Sigmoid colon (tissue), 7 donors: ENCODE results near the gene JHY. TPM values are rescaled to one million over a fixed set of nuclear protein-coding genes. Genes with fewer than 3 reads are reported as not detected.

Experiments
- DNase-seq: peaks from one replicate; pipeline ENCODE4 v3.0.0-alpha.2; 2019
- H3K27ac ChIP-seq, 4 donors: fragments of 200-600 bp; sonication (generic); one replicate each; pipeline ENCODE4 v1.5.1; 2016 to 2019; ENCODE audit warnings: mild to moderate bottlenecking in 1 of 4
- H3K27me3 ChIP-seq, 3 donors: fragments of 200-600 bp; sonication (generic); one replicate each; pipeline ENCODE4 v1.5.1; 2019; ENCODE audit warnings: mild to moderate bottlenecking in 1 of 3
- H3K36me3 ChIP-seq, 4 donors: fragments of 200-600 bp; sonication (generic); one replicate each; pipeline ENCODE4 v1.5.1; 2016 to 2019
- H3K4me1 ChIP-seq, 4 donors: fragments of 200-600 bp; sonication (generic); one replicate each; pipeline ENCODE4 v1.5.1; 2017 to 2019
- H3K4me3 ChIP-seq, 4 donors: fragments of 200-600 bp; sonication (generic); one replicate each; pipeline ENCODE4 v1.5.1; 2017 to 2019; ENCODE audit warnings: mild to moderate bottlenecking in 2 of 4, moderate library complexity in 1 of 4
- H3K9me3 ChIP-seq, 4 donors: fragments of 200-600 bp in 3 of 4; sonication (generic) in 3 of 4; one replicate each; pipeline versions ENCODE4 v1.5.1 to v1.6.1; 2013 to 2019
- EP300 ChIP-seq, 4 donors: sonication (generic); formaldehyde crosslinking; IDR thresholded peaks; one replicate each; pipeline ENCODE4 v1.6.1; 2017; ENCODE audit warnings: antibody characterized with exemption in 4 of 4
- POLR2A ChIP-seq, 2 donors: fragments of 450-650 bp; IDR thresholded peaks; one replicate each; pipeline ENCODE4 v1.6.1; 2016; ENCODE audit warnings: antibody characterized with exemption in 2 of 2, mild to moderate bottlenecking in 2 of 2, moderate library complexity in 2 of 2
- POLR2AphosphoS5 ChIP-seq, 4 donors: sonication (generic); formaldehyde crosslinking; IDR thresholded peaks; one replicate each; pipeline ENCODE4 v1.6.1; 2017; ENCODE audit warnings: antibody characterized with exemption in 4 of 4
- WGBS, 2 donors: extraction: QIAGEN DNeasy Blood & Tissue Kit; methylation state at CpG; one replicate each; pipeline ENCODE4 v1.1.7; 2013; 5-methylcytosine and 5-hydroxymethylcytosine counted together
- intact Hi-C: fragments of 100-400 bp; cut with DNase I; formaldehyde crosslinking; loops from one replicate; pipeline ENCODE4 v1.15.1; 2023
- polyA plus RNA-seq, 3 donors: library from polyadenylated mRNA; stranded (reverse); fragments of 200-250 nt; gene quantifications; one replicate each; pipeline ENCODE4 v1.2.3, GENCODE V29; 2013
- total RNA-seq, 4 donors: library from RNA; depleted of rRNA; stranded (reverse); fragments of >200 nt; gene quantifications; one replicate each; pipeline ENCODE4 v1.1.0, GENCODE V29; 2016
- TF ChIP-seq, protein P1 (sequence below), 4 experiments: fragments of 450-650 bp in 3 of 4; fragments of 200-600 bp in 1 of 4; IDR thresholded peaks; one replicate each; pipeline ENCODE4 v1.5.1; 2016 to 2019; ENCODE audit warnings: antibody characterized with exemption in 4 of 4, mild to moderate bottlenecking in 3 of 4, moderate library complexity in 2 of 4
- donor health status: healthy with polysubstance abuse.
- donor health status: Bipolar disorder and iron deficiency.
- donor health status: healthy.

The JHY gene
- total and polyA plus RNA-seq, 7 donors, result 0.46 to 8.9 (median 5.8) TPM

DNA sequence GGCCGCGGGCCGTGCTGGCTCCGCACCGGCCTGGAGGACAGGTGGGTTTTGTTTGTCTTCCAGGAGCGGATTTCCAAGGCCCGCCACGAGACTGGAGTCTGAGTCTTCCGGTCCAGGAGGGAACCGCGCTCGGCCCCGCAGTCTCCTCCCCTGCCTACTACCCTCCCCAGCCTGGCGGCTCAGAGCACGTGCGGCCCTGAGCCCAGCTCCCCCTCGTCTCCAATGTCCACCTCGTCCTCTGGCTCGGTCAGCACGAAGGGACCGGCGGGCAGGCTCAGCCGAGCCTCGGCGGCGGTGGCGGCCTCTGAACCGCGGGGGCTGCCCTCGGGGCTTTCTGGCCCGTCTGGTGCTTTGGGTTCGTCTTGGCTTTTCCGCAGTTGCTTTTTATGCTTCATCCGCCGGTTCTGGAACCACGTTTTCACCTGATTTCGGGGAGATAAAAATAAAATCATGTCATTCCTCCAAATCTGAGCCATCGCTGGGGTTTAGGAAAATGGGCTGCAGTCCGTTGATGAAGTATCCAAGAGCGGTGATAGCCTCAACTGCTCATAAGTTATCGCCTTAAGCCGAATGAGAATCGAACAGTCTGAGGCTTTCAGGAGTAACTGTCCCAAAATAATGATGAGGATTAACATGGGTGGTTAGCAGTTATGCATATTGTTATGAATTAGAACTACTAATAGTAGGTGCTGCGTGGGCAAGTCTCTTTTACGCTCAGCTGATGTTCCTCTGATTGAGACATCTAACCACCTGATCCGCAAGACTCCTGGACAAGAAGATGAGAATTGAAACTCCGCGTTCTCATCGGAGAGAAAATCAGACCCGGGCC lies 95.1 kb downstream of the JHY start:
- peak; percentile 59 for DNase-seq
- no peak overlapping the region for H3K27ac ChIP-seq
- no peaks in the 10 kb centered on the region for H3K9me3 ChIP-seq
- H3K4me3 ChIP-seq, result peak overlapping the region in 1 of 4 donors; percentile 12
- no peaks in the 10 kb centered on the region for H3K36me3 ChIP-seq
- peaks cover 44 to 98% (median 79%) of the 10 kb centered on the region in 3 donors for H3K27me3 ChIP-seq
- 6 to 13% methylated on average over 50 of the region's 50 CpGs for WGBS, 2 donors
- intact Hi-C loops, result no loop called here
- TF ChIP-seq POLR2AphosphoS5 (IDR thresholded peaks at IDR 0.05), result no peak
- no peak for TF ChIP-seq EP300 (IDR thresholded peaks at IDR 0.05)
- no peak for TF ChIP-seq POLR2A (IDR thresholded peaks at IDR 0.05)
- TF ChIP-seq, protein P1, sequence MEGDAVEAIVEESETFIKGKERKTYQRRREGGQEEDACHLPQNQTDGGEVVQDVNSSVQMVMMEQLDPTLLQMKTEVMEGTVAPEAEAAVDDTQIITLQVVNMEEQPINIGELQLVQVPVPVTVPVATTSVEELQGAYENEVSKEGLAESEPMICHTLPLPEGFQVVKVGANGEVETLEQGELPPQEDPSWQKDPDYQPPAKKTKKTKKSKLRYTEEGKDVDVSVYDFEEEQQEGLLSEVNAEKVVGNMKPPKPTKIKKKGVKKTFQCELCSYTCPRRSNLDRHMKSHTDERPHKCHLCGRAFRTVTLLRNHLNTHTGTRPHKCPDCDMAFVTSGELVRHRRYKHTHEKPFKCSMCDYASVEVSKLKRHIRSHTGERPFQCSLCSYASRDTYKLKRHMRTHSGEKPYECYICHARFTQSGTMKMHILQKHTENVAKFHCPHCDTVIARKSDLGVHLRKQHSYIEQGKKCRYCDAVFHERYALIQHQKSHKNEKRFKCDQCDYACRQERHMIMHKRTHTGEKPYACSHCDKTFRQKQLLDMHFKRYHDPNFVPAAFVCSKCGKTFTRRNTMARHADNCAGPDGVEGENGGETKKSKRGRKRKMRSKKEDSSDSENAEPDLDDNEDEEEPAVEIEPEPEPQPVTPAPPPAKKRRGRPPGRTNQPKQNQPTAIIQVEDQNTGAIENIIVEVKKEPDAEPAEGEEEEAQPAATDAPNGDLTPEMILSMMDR (IDR thresholded peaks at IDR 0.05), result no peak
- peaks cover 0 to 25% (median 18%) of the 10 kb centered on the region in 4 donors for H3K4me1 ChIP-seq

DNA sequence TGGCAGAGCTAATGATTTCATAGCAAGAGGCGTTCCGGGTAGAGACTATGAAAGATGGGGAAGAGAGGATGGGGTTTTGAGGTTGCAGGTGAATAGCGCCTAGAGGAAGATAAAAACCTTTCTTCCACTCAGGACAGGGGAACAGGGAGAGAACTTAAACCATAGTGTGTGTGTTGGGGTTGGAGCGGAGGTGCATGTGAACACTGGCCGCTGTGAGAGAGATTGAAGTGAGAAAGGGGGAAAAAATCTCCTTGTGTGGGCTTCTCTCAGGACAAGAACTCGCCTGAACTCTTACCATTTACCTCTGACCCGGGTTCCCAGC lies 95.7 kb downstream of the JHY start:
- H3K27me3 ChIP-seq, result peaks cover 48 to 100% (median 83%) of the 10 kb centered on the region in 3 donors
- H3K4me3 ChIP-seq, result no peak overlapping the region
- H3K27ac ChIP-seq, result no peak overlapping the region
- no peak for DNase-seq
- 17 to 18% methylated on average over 7 of the region's 7 CpGs for WGBS, 2 donors
- no peaks in the 10 kb centered on the region for H3K36me3 ChIP-seq
- intact Hi-C loops, result no loop called here
- no peak for TF ChIP-seq POLR2AphosphoS5 (IDR thresholded peaks at IDR 0.05)
- no peak for TF ChIP-seq EP300 (IDR thresholded peaks at IDR 0.05)
- TF ChIP-seq POLR2A (IDR thresholded peaks at IDR 0.05), result no peak
- TF ChIP-seq, protein P1 (IDR thresholded peaks at IDR 0.05), result no peak
- peaks cover 0 to 25% (median 18%) of the 10 kb centered on the region in 4 donors for H3K4me1 ChIP-seq
- no peaks in the 10 kb centered on the region for H3K9me3 ChIP-seq

DNA sequence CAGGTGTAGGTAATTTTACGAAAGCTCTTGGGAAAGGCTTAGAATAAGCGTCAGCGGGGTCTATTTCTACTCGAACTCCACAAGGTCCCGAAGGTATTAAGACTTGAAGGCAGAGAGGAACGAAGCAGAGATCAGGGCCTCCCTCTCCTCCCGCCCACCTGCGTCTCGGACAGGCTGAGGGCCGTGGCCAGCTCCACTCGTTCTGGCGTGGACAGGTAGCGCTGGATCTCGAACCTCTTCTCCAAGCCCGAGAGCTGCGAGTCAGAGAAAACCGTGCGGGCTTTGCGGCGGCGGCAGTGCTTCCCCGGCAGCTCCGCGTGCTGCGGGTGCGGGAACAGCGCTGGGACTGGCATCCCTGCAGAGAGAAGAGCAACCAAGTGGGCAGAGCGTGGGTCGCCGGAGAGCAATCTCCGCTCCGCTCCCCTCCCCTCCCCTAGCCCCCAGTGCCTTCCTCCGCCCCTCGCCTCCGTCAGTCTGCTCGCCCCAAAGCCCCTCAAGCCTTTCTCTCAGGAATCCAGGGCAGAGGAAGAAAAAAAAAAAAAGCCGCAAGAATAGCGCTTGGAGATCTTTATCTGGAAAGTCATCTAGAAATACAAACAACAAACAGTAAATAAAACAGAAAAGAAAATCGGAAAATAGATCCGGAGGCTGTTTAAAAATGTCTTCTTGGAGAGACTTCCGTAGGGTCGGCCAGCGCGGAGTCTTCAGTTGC lies 96.7 kb downstream of the JHY start:
- 8 to 20% methylated on average over 44 of the region's 44 CpGs for WGBS, 2 donors
- Histone ChIP-seq H3K9me3 (no peaks in the 10 kb centered on the region), H3K4me1 (peaks cover 0 to 33% (median 26%) of the 10 kb centered on the region in 4 donors), H3K27me3 (peaks cover 55 to 100% (median 93%) of the 10 kb centered on the region in 3 donors), H3K36me3 (no peaks in the 10 kb centered on the region), H3K27ac (no peak overlapping the region), H3K4me3 (no peak overlapping the region)
- TF ChIP-seq, protein P1 (IDR thresholded peaks at IDR 0.05), result no peak
- TF ChIP-seq POLR2A (IDR thresholded peaks at IDR 0.05) (no peak), EP300 (IDR thresholded peaks at IDR 0.05) (no peak), POLR2AphosphoS5 (IDR thresholded peaks at IDR 0.05) (no peak)
- no peak for DNase-seq
- intact Hi-C loops, result no loop called here

DNA sequence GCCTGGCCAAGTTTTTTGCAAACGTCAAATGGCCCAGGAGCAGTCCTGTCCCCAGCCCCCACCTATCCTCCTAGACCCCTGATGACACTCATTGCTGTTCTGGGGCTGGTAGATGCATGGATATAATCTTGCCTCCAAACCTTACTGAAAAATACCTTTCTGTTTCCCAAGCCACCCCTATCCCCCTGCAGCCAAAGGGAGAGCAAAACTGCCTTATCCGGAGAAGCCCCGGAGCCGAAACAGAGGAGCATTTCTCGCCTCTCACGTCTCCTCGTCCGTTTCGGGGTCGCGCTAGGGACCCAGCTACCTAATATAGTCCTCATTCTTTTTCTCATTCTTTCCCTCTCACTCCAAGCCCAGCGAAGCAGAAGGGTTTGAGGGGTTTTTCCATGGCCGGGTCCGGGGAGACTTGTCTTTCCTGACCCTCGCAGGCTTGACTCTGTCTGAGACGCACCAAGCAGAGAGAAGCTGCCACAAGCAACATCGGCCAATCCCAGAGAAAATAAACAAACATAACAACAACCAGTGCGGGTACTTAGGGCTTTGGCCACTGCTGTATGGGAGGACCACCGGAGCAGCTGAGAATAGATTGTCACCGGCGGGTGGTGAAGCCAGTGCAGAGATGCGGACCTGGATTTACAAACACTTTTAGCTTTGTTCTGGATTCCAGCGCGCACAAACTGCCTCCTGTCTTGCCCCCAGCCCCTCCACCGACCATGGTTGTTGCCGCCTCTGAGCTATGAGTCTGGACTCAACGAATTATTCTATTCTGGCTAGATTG lies 97.4 kb downstream of the JHY start:
- intact Hi-C loops, result no loop called here
- Histone ChIP-seq H3K4me1 (peaks cover 0 to 40% (median 33%) of the 10 kb centered on the region in 4 donors), H3K36me3 (no peaks in the 10 kb centered on the region), H3K9me3 (no peaks in the 10 kb centered on the region), H3K27me3 (peaks cover 63 to 100% (median 97%) of the 10 kb centered on the region in 3 donors), H3K4me3 (no peak overlapping the region), H3K27ac (no peak overlapping the region)
- TF ChIP-seq POLR2A (IDR thresholded peaks at IDR 0.05) (no peak), POLR2AphosphoS5 (IDR thresholded peaks at IDR 0.05) (no peak), EP300 (IDR thresholded peaks at IDR 0.05) (no peak)
- TF ChIP-seq, protein P1 (IDR thresholded peaks at IDR 0.05), result no peak
- DNase-seq, result no peak
- 5 to 13% methylated on average over 27 of the region's 27 CpGs for WGBS, 2 donors
